Activated CD8-positive, alpha-beta T cell treated with anti-CD3 and anti-CD28 coated beads for 36 hours (primary cell): ENCODE data around the gene SLC9A3. TPM values are rescaled to one million over a fixed set of nuclear protein-coding genes. Genes with fewer than 3 reads are reported as not detected.

Experiments used
- ATAC-seq: fragments of 200-7000 bp; cut with Tn5 transposase; one replicate; pipeline ENCODE4 v1.10.0; 2021; ENCODE audit warnings: mild to moderate bottlenecking, moderate library complexity
- CTCF ChIA-PET: fragments of 350-600 bp; sonication (Branson Sonifier 250); formaldehyde crosslinking; loops from one replicate; lab custom pipeline; 2021; ENCODE audit warnings: antibody characterized with exemption; lab: Charles Lee
- POLR2A ChIA-PET: fragments of 350-600 bp; sonication (Branson Sonifier 250); formaldehyde crosslinking; loops from one replicate; lab custom pipeline; 2021; ENCODE audit warnings: antibody characterized with exemption; lab: Charles Lee
- DNase-seq: peaks from one replicate; pipeline ENCODE4 v3.0.0-alpha.2; 2020
- H3K27ac Mint-ChIP-seq: one replicate; pipeline ENCODE4 v1.8.0; 2021; ENCODE audit warnings: mild to moderate bottlenecking, mixed read lengths
- H3K27me3 Mint-ChIP-seq: one replicate; pipeline ENCODE4 v1.8.0; 2021; ENCODE audit warnings: mixed read lengths
- H3K36me3 Mint-ChIP-seq: one replicate; pipeline ENCODE4 v1.8.0; 2021; ENCODE audit warnings: low read depth, mixed read lengths
- H3K4me1 Mint-ChIP-seq: one replicate; pipeline ENCODE4 v1.8.0; 2021; ENCODE audit warnings: low read depth, mixed read lengths
- H3K4me3 Mint-ChIP-seq: one replicate; pipeline ENCODE4 v1.8.0; 2021; ENCODE audit warnings: mild to moderate bottlenecking, moderate library complexity, mixed read lengths
- H3K9me3 Mint-ChIP-seq: one replicate; pipeline ENCODE4 v1.8.0; 2021; ENCODE audit warnings: mixed read lengths
- intact Hi-C: fragments of 100-400 bp; cut with micrococcal nuclease; formaldehyde crosslinking; loops from one replicate; pipeline ENCODE4 v1.10.0; 2022
- total RNA-seq, 2 experiments: library from RNA; stranded (reverse); gene quantifications; one replicate each; pipeline ENCODE4 v1.2.3, GENCODE V29; 2021
- TF ChIP-seq, protein P1 (sequence below): fragments of 200-600 bp; IDR thresholded peaks from one replicate; pipeline ENCODE4 v1.8.0; 2022; ENCODE audit warnings: antibody characterized with exemption, mild to moderate bottlenecking

The SLC9A3 gene
- total RNA-seq, 2 experiments from 2014 or later, result 3.2 to 3.3 TPM

- ChIA-PET POLR2A (no interaction called here), CTCF (no interaction called here)
- Mint-ChIP-seq H3K4me1 (no peaks in the 10 kb centered on the region), H3K27ac (no peak overlapping the region), H3K27me3 (peaks cover 21% of the 10 kb centered on the region), H3K36me3 (no peaks in the 10 kb centered on the region), H3K4me3 (no peak overlapping the region), H3K9me3 (no peaks in the 10 kb centered on the region)
- ATAC-seq (no peak), DNase-seq (no peak)
- TF ChIP-seq, protein P1, sequence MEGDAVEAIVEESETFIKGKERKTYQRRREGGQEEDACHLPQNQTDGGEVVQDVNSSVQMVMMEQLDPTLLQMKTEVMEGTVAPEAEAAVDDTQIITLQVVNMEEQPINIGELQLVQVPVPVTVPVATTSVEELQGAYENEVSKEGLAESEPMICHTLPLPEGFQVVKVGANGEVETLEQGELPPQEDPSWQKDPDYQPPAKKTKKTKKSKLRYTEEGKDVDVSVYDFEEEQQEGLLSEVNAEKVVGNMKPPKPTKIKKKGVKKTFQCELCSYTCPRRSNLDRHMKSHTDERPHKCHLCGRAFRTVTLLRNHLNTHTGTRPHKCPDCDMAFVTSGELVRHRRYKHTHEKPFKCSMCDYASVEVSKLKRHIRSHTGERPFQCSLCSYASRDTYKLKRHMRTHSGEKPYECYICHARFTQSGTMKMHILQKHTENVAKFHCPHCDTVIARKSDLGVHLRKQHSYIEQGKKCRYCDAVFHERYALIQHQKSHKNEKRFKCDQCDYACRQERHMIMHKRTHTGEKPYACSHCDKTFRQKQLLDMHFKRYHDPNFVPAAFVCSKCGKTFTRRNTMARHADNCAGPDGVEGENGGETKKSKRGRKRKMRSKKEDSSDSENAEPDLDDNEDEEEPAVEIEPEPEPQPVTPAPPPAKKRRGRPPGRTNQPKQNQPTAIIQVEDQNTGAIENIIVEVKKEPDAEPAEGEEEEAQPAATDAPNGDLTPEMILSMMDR, result no peak
- intact Hi-C loops, result no loop called here
These were observed 44.6 kb upstream of the SLC9A3 start for GRCh38 chr5:568809-569208.

- Mint-ChIP-seq H3K27ac (no peak overlapping the region), H3K4me3 (no peak overlapping the region), H3K4me1 (no peaks in the 10 kb centered on the region), H3K36me3 (no peaks in the 10 kb centered on the region), H3K9me3 (no peaks in the 10 kb centered on the region), H3K27me3 (peaks cover 18% of the 10 kb centered on the region)
- TF ChIP-seq, protein P1, result no peak
- DNase-seq (no peak), ATAC-seq (no peak)
- ChIA-PET POLR2A (interaction anchor here (0.7 kb wide), 1 partner anchor 92 kb away, joined by 3 read pairs; no protein-coding TSS in a partner anchor), CTCF (no interaction called here)
- intact Hi-C loops, result no loop called here
These were observed 44.0 kb upstream of the SLC9A3 start for GRCh38 chr5:568061-568781.

DNA sequence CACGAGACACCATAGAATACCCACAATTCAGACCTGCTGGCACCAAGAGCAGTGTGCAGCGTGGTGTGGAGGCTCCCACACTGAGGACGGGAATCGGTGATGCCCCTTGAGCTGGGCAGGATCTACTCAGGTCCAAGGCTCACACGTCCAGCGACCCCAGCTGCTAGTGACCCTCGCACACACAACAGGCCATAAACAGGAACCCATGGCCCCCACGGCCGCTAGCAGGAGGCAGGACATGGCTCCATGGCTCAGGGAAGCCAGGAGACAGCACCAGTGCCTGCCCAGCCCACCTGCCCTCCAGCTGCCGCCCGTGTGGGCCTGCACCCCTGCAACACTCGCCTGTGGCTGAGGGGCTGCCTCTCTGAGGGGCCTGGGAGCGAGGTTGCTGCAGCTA is 43.4 kb upstream of the SLC9A3 start:
- no peaks in the 10 kb centered on the region for H3K36me3 Mint-ChIP-seq
- no peak overlapping the region for H3K4me3 Mint-ChIP-seq
- ChIA-PET POLR2A (interaction anchor here (0.7 kb wide), 1 partner anchor 92 kb away, joined by 3 read pairs; no protein-coding TSS in a partner anchor), CTCF (no interaction called here)
- H3K27ac Mint-ChIP-seq, result no peak overlapping the region
- ATAC-seq (no peak), DNase-seq (no peak)
- TF ChIP-seq, protein P1, result no peak
- H3K4me1 Mint-ChIP-seq, result no peaks in the 10 kb centered on the region
- peaks cover 18% of the 10 kb centered on the region for H3K27me3 Mint-ChIP-seq
- no peaks in the 10 kb centered on the region for H3K9me3 Mint-ChIP-seq
- intact Hi-C loops, result no loop called here

- ATAC-seq, result no peak
These were observed 42.5 kb upstream of the SLC9A3 start for GRCh38 chr5:566636-567309.

More at GRCh38 chr5:566636-567309, 42.5 kb upstream of the SLC9A3 start:
- H3K4me3 Mint-ChIP-seq, result no peak overlapping the region
- H3K27me3 Mint-ChIP-seq, result peaks cover 18% of the 10 kb centered on the region
- ChIA-PET POLR2A (no interaction called here), CTCF (interaction anchor here (1.1 kb wide), 1 partner anchor 11 kb away, joined by 3 read pairs; no protein-coding TSS in a partner anchor)
- intact Hi-C loops, result no loop called here
- H3K36me3 Mint-ChIP-seq, result no peaks in the 10 kb centered on the region
- DNase-seq, result no peak
- H3K9me3 Mint-ChIP-seq, result no peaks in the 10 kb centered on the region
- TF ChIP-seq, protein P1, result no peak
- no peak overlapping the region for H3K27ac Mint-ChIP-seq
- H3K4me1 Mint-ChIP-seq, result no peaks in the 10 kb centered on the region
